HepG2 (cell line): ENCODE data around the gene CBX2. TPM values are rescaled to one million over a fixed set of nuclear protein-coding genes. Genes with fewer than 3 reads are reported as not detected.

Experiments used
- AHDC1 ChIP-seq: sonication (generic); formaldehyde crosslinking; IDR thresholded peaks from 2 replicates; pipeline ENCODE4 v1.5.1; 2020; ENCODE audit warnings: mild to moderate bottlenecking, missing genetic modification reagents, borderline replicate concordance
- ARID3A ChIP-seq: IDR thresholded peaks from 2 replicates; pipeline ENCODE4 v1.6.1; 2012; ENCODE audit warnings: low read depth, low read length, improper control_type of control experiment
- CBX5 ChIP-seq: sonication (generic); formaldehyde crosslinking; IDR thresholded peaks from 2 replicates; pipeline ENCODE4 v1.4.0; 2020; ENCODE audit warnings: missing genetic modification reagents, borderline replicate concordance
- CSRNP2 ChIP-seq: sonication (generic); formaldehyde crosslinking; conservative IDR thresholded peaks from 2 replicates; pipeline ENCODE4 v1.8.0; 2022; ENCODE audit warnings: low read depth, missing genetic modification reagents
- DDIT3 ChIP-seq: sonication (generic); formaldehyde crosslinking; IDR thresholded peaks from 2 replicates; pipeline ENCODE4 v1.4.0; 2020; ENCODE audit warnings: mild to moderate bottlenecking, missing genetic modification reagents
- GPBP1L1 ChIP-seq: sonication (generic); formaldehyde crosslinking; IDR thresholded peaks from 2 replicates; pipeline ENCODE4 v1.5.0; 2020; ENCODE audit warnings: mild to moderate bottlenecking, missing genetic modification reagents
- HMG20A ChIP-seq: IDR thresholded peaks from 2 replicates; pipeline ENCODE4 v1.6.1; 2016; ENCODE audit warnings: borderline replicate concordance
- HNF4G ChIP-seq, 2 experiments: sonication (generic) in 1 of 2; formaldehyde crosslinking in 1 of 2; IDR thresholded peaks; 2 replicates each; pipeline versions ENCODE4 v1.4.0 to v1.6.1; 2011 to 2020; ENCODE audit warnings: borderline replicate concordance in 2 of 2, low read depth in 2 of 2, mild to moderate bottlenecking in 2 of 2, low read length in 1 of 2, missing genetic modification reagents in 1 of 2, moderate library complexity in 1 of 2
- MAFG ChIP-seq: sonication (generic); formaldehyde crosslinking; IDR thresholded peaks from 2 replicates; pipeline ENCODE4 v1.5.1; 2020; ENCODE audit warnings: mild to moderate bottlenecking, missing genetic modification reagents
- MIER2 ChIP-seq: IDR thresholded peaks from 2 replicates; pipeline ENCODE4 v1.6.1; 2016; ENCODE audit warnings: missing biosample characterization, missing genetic modification reagents
- SALL2 ChIP-seq: sonication (generic); formaldehyde crosslinking; IDR thresholded peaks from 2 replicates; pipeline ENCODE4 v1.8.1; 2023; ENCODE audit warnings: mild to moderate bottlenecking, missing genetic modification reagents, inconsistent platforms
- ZBTB20 ChIP-seq: sonication (generic); formaldehyde crosslinking; IDR thresholded peaks from 2 replicates; pipeline ENCODE4 v1.8.1; 2023; ENCODE audit warnings: missing genetic modification reagents, low read depth, mild to moderate bottlenecking, borderline replicate concordance
- ZNF143 ChIP-seq: sonication (generic); formaldehyde crosslinking; IDR thresholded peaks from 2 replicates; pipeline ENCODE4 v1.4.0; 2020; ENCODE audit warnings: missing genetic modification reagents
- ZNF430 ChIP-seq: sonication (generic); formaldehyde crosslinking; IDR thresholded peaks from 2 replicates; pipeline ENCODE4 v1.9.0; 2021; ENCODE audit warnings: mild to moderate bottlenecking, missing genetic modification reagents
- ZNF432 ChIP-seq: sonication (generic); formaldehyde crosslinking; IDR thresholded peaks from 2 replicates; pipeline ENCODE4 v1.5.0; 2020; ENCODE audit warnings: missing genetic modification reagents, mild to moderate bottlenecking, borderline replicate concordance
- ZSCAN20 ChIP-seq: sonication (generic); formaldehyde crosslinking; IDR thresholded peaks from 2 replicates; pipeline ENCODE4 v1.4.0; 2020; ENCODE audit warnings: missing genetic modification reagents, mild to moderate bottlenecking, borderline replicate concordance
- polyA plus RNA-seq, 8 experiments: library from polyadenylated mRNA; depleted of rRNA in 3 of 8; stranded (reverse) in 7 of 8; unstranded in 1 of 8; fragments of >200 nt; fragmentation: Illumina TruSeq in 4 of 8; extraction: Trizol in 4 of 8; gene quantifications; 2 replicates each; pipeline versions ENCODE4 v1.2.1 to v1.2.3, GENCODE V29; 2011 to 2016; ENCODE audit warnings: low read depth in 4 of 8, missing spikeins in 1 of 8, mixed read lengths in 1 of 8; ENCODE audit not compliant: insufficient read depth in 1 of 8
- total RNA-seq, 5 experiments: library from RNA; depleted of rRNA; stranded (reverse); fragments of >200 nt; fragmentation: Illumina TruSeq; extraction: Trizol; gene quantifications; 2 replicates each; pipeline ENCODE4 v1.2.3, GENCODE V29; 2016; ENCODE audit warnings: low read depth in 1 of 5

The CBX2 gene
- total and polyA plus RNA-seq, 2 of the 13 experiments (the other 11 are each of a cell fraction or from before 2014, with no cell fraction given), result 14.5 to 31.1 TPM

- TF ChIP-seq AHDC1 (CRISPR knock-in tag), result no peak
- TF ChIP-seq HMG20A (CRISPR knock-in tag), result no peak
- no peak for TF ChIP-seq CSRNP2 (CRISPR knock-in tag)
- no peak for TF ChIP-seq DDIT3 (CRISPR knock-in tag)
- no peak for TF ChIP-seq ARID3A
- TF ChIP-seq MIER2 (CRISPR knock-in tag), result no peak
- no peak for TF ChIP-seq ZNF143 (CRISPR knock-in tag)
- no peak for TF ChIP-seq ZSCAN20 (CRISPR knock-in tag)
- TF ChIP-seq ZNF430 (CRISPR knock-in tag), result peak; percentile 92
- no peak for TF ChIP-seq GPBP1L1 (CRISPR knock-in tag)
- TF ChIP-seq MAFG (CRISPR knock-in tag), result no peak
- no peak for TF ChIP-seq CBX5 (CRISPR knock-in tag)
- no peak for TF ChIP-seq ZBTB20 (CRISPR knock-in tag)
- no peak for TF ChIP-seq HNF4G (IDR thresholded peaks at IDR 0.05; ENCODE audit: borderline replicate concordance, low read depth, low read length)
- TF ChIP-seq HNF4G (CRISPR knock-in tag; IDR thresholded peaks at IDR 0.05; ENCODE audit: borderline replicate concordance, low read depth), result no peak
- peak; percentile 50; the same call in 1 of the 2 replicates for TF ChIP-seq SALL2 (CRISPR knock-in tag)
- no peak for TF ChIP-seq ZNF432
These were observed 20.6 kb downstream of the CBX2 start (continued) for GRCh38 chr17:79798299-79799173.
